GM18861 (cell line): ENCODE data around the gene KRT80.

Experiments
- ATAC-seq: cut with Tn5 transposase; IDR thresholded peaks from one replicate; pipeline ENCODE4 v1.9.1; 2021; ENCODE audit not compliant: unreplicated experiment

The KRT80 gene

GRCh38 chr12:52181746-52182145 is 10.1 kb downstream of the KRT80 start:
- no peak for ATAC-seq

- no peak for ATAC-seq
Measured at GRCh38 chr12:52180971-52181628, 10.7 kb downstream of the KRT80 start.

GRCh38 chr12:52179396-52179973 is 12.3 kb downstream of the KRT80 start:
- ATAC-seq: no peak

- no peak for ATAC-seq
Measured at GRCh38 chr12:52178984-52179383, 12.8 kb downstream of the KRT80 start.

- ATAC-seq: no peak
Measured at GRCh38 chr12:52178443-52178842, 13.4 kb downstream of the KRT80 start.

- ATAC-seq: no peak
Measured at GRCh38 chr12:52175371-52176350, 16.2 kb downstream of the KRT80 start.

- ATAC-seq: no peak
Measured at GRCh38 chr12:52173526-52173925, 18.3 kb downstream of the KRT80 start.

- no peak for ATAC-seq
Measured at GRCh38 chr12:52172956-52173355, 18.9 kb downstream of the KRT80 start.

- ATAC-seq: no peak
Measured at GRCh38 chr12:52171950-52172512, 19.8 kb downstream of the KRT80 start.

GRCh38 chr12:52170827-52171226 is 21.0 kb downstream of the KRT80 start:
- ATAC-seq: no peak

GRCh38 chr12:52169886-52170285 is 21.9 kb downstream of the KRT80 start:
- no peak for ATAC-seq

- ATAC-seq: no peak
Measured at GRCh38 chr12:52168019-52168717, 23.6 kb downstream of the KRT80 start.

GRCh38 chr12:52167526-52167925 is 24.3 kb downstream of the KRT80 start:
- ATAC-seq: no peak

- no peak for ATAC-seq
Measured at GRCh38 chr12:52166672-52167071, 25.1 kb downstream of the KRT80 start.

- ATAC-seq: no peak
Measured at GRCh38 chr12:52165096-52165855, 26.5 kb downstream of the KRT80 start.

GRCh38 chr12:52164624-52165023 is 27.2 kb downstream of the KRT80 start:
- ATAC-seq: no peak

GRCh38 chr12:52162981-52163380 is 28.8 kb downstream of the KRT80 start:
- no peak for ATAC-seq

GRCh38 chr12:52160200-52160599 is 31.6 kb downstream of the KRT80 start:
- no peak for ATAC-seq

GRCh38 chr12:52157566-52158150 is 34.2 kb downstream of the KRT80 start:
- ATAC-seq: no peak
